ENCODE measurements around the gene ACOXL.
A peak's percentile ranks its signal among the peaks of the same experiment; 100 is the strongest.

The ACOXL gene

GRCh38 chr2:111145103-111145760, 412.9 kb downstream of the ACOXL start:
- no peak overlapping the region for H3K4me2 ChIP-seq (ENCODE audit: low read length)
- H3K4me3 ChIP-seq (ENCODE audit: low read length): no peak overlapping the region
- no peak overlapping the region for H3K27ac ChIP-seq (ENCODE audit: low read depth, low read length)
- peaks cover 8% of the 10 kb centered on the region for H4K20me1 ChIP-seq (ENCODE audit: control insufficient read depth, insufficient read depth, low read depth, low read length)
- TF ChIP-seq EZH2phosphoT487 (IDR thresholded peaks at IDR 0.05; ENCODE audit: borderline replicate concordance, low read length) (no peak), CTCF (IDR thresholded peaks at IDR 0.05; ENCODE audit: low read depth, low read length, poor library complexity, severe bottlenecking) (no peak)
- H3K4me1 ChIP-seq (ENCODE audit: control insufficient read depth, low read length): peaks cover 24% of the 10 kb centered on the region
- no peaks in the 10 kb centered on the region for H3K9me2 ChIP-seq (replicated peaks; ENCODE audit: control insufficient read depth, low read length)
- H3K9me3 ChIP-seq (ENCODE audit: control insufficient read depth, insufficient read depth, low read length): no peaks in the 10 kb centered on the region
- H3K27me3 ChIP-seq (ENCODE audit: control insufficient read depth, low read length): no peaks in the 10 kb centered on the region
- no peaks in the 10 kb centered on the region; the same call in 1 of the 2 replicates for H3F3A ChIP-seq (ENCODE audit: control insufficient read depth, insufficient read depth)
- H3K79me2 ChIP-seq (ENCODE audit: control insufficient read depth, low read length): peaks cover 94% of the 10 kb centered on the region
- H3K36me3 ChIP-seq (ENCODE audit: control insufficient read depth, low read length): peaks cover 89% of the 10 kb centered on the region

- Histone ChIP-seq H3K9me2 (replicated peaks; ENCODE audit: control insufficient read depth, low read length) (no peaks in the 10 kb centered on the region), H3K4me3 (ENCODE audit: low read length) (no peak overlapping the region), H3F3A (ENCODE audit: control insufficient read depth, insufficient read depth) (no peaks in the 10 kb centered on the region; the same call in 1 of the 2 replicates), H3K36me3 (ENCODE audit: control insufficient read depth, low read length) (peaks cover 89% of the 10 kb centered on the region), H3K79me2 (ENCODE audit: control insufficient read depth, low read length) (peaks cover 91% of the 10 kb centered on the region), H3K27ac (ENCODE audit: low read depth, low read length) (no peak overlapping the region), H3K4me1 (ENCODE audit: control insufficient read depth, low read length) (peaks cover 24% of the 10 kb centered on the region), H3K9me3 (ENCODE audit: control insufficient read depth, insufficient read depth, low read length) (no peaks in the 10 kb centered on the region), H4K20me1 (ENCODE audit: control insufficient read depth, insufficient read depth, low read depth, low read length) (peaks cover 4% of the 10 kb centered on the region), H3K27me3 (ENCODE audit: control insufficient read depth, low read length) (no peaks in the 10 kb centered on the region), H3K4me2 (ENCODE audit: low read length) (no peak overlapping the region)
- TF ChIP-seq CTCF (IDR thresholded peaks at IDR 0.05; ENCODE audit: low read depth, low read length, poor library complexity, severe bottlenecking) (no peak), EZH2phosphoT487 (IDR thresholded peaks at IDR 0.05; ENCODE audit: borderline replicate concordance, low read length) (no peak)
These were observed 413.6 kb downstream of the ACOXL start for GRCh38 chr2:111145951-111146350.

GRCh38 chr2:111148225-111148873, 416.0 kb downstream of the ACOXL start:
- TF ChIP-seq EZH2phosphoT487 (IDR thresholded peaks at IDR 0.05; ENCODE audit: borderline replicate concordance, low read length): no peak
- no peak for TF ChIP-seq CTCF (IDR thresholded peaks at IDR 0.05; ENCODE audit: low read depth, low read length, poor library complexity, severe bottlenecking)
- no peaks in the 10 kb centered on the region for H3K27me3 ChIP-seq (ENCODE audit: control insufficient read depth, low read length)
- peaks cover 25% of the 10 kb centered on the region for H3K4me1 ChIP-seq (ENCODE audit: control insufficient read depth, low read length)
- no peaks in the 10 kb centered on the region for H3K9me2 ChIP-seq (replicated peaks; ENCODE audit: control insufficient read depth, low read length)
- H3K27ac ChIP-seq (ENCODE audit: low read depth, low read length): 0 out of 2 replicates have a peak overlapping the region, but pooled peaks have one; percentile 2
- peaks cover 94% of the 10 kb centered on the region for H3K36me3 ChIP-seq (ENCODE audit: control insufficient read depth, low read length)
- H3F3A ChIP-seq (ENCODE audit: control insufficient read depth, insufficient read depth): no peaks in the 10 kb centered on the region; the same call in 1 of the 2 replicates
- peaks cover 91% of the 10 kb centered on the region for H3K79me2 ChIP-seq (ENCODE audit: control insufficient read depth, low read length)
- H3K4me2 ChIP-seq (ENCODE audit: low read length): no peak overlapping the region
- H3K4me3 ChIP-seq (ENCODE audit: low read length): no peak overlapping the region
- no peaks in the 10 kb centered on the region for H3K9me3 ChIP-seq (ENCODE audit: control insufficient read depth, insufficient read depth, low read length)
- peaks cover 4% of the 10 kb centered on the region for H4K20me1 ChIP-seq (ENCODE audit: control insufficient read depth, insufficient read depth, low read depth, low read length)
